Germinal center (tissue), 1 donor: ENCODE results near the gene TERT.
"Not testable (repeated sequence)": the region's sequence is repeated elsewhere in the genome, so short reads cannot be mapped to it uniquely, and the experiment has no call there.

Experiments used
- DNase-seq: peaks from one replicate; pipeline ENCODE4 v3.0.0; 2012; ENCODE audit warnings: mixed read lengths, low spot score

The TERT gene

GRCh38 chr5:1294835-1295649 is at the start of gene TERT:
Gene TERT (minus strand): TSS chr5:1295068. CDS start chr5:1294989, 79 bp downstream.
- DNase-seq: peak; percentile 86

DNA sequence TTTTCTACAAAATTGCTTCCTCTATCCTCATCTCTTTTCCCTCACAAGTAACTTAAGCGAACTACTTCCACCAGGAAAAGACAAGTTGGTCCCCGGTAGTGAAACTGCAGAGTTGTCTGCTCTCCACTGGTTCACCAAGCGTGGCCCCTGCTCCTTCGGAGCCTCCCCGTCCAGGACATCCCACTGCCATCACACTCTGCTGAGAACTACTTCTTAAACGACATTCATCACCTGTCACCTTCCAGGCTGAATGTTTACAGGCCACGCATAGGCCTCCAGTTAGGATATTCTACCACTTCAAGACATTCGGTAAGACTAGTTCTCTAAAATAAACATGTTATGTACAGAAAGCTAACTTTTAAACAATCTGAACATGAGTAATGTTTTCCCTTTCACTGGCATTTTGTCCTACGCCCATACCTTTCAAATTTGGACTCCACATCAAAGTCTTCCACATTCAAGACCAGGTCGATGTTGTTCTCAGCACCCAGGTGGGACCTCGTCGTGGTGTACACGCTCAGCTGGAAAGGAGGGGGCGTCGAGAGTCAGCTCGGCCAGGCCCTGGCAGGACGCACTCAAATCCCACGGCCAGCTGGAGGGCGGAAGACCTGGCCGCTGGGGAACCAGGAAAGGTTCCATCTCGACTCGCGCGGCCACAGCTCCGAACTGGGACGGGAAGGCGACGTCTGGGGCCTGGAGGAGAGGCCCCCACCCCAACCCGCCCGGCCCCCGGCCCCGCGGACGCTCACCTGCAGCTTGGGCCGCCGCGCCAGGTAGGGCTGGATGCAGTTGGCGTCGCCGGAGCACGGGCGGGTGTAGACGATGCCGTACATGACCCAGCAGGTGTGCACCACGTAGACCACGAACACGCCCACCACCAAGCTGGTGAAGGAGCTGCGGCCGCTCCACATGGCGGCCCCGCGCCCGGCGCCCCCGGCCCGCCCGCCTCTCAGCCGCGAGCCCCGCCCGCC is 49.3 kb upstream of the TERT start:
- no peak for DNase-seq

GRCh38 chr5:1343315-1343751 is 48.5 kb upstream of the TERT start:
- DNase-seq: no peak

- DNase-seq: not testable (repeated sequence)
Observed at GRCh38 chr5:1342711-1343110, 47.8 kb upstream of the TERT start.

DNA sequence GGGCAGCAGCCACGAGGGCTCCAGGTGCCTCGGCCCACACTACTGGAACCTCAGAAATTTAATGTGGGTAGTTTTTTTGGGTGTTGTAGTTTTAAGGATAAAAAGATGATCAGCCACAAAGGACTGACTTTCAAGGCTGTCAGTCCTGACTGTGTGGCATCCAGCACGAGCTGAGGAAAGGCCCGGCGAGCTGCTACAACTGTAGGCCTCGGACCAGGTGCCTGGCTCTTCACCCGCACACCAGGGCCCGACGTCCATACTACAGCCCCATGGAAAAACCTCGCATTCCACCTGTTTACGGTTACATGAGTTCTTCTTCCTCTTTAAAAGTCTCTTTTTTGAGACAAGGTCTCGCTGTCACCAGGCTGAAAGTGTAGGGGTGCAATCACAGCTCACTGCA is 47.4 kb upstream of the TERT start:
- DNase-seq: no peak

GRCh38 chr5:1341863-1342262 is 47.0 kb upstream of the TERT start:
- peak; percentile 62 for DNase-seq

DNA sequence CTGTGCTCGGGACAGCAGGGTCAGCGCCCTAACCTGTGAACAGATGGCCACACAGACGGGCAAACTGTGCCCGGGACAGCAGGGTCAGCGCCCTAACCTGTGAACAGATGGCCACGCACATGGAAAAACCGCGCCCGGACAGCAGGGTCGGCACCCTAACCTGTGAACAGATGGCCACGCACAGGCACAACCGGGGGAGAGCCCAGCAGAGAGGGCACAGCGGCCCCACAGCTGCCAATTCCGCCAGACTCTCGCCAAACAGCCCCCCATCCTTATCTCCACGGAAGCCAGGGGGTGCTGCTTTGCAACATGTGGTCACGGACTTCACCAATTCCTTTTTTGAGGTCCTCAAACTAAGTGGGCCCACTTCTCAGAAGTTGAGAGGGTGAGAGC is 44.9 kb upstream of the TERT start:
- DNase-seq: not testable (repeated sequence)

DNA sequence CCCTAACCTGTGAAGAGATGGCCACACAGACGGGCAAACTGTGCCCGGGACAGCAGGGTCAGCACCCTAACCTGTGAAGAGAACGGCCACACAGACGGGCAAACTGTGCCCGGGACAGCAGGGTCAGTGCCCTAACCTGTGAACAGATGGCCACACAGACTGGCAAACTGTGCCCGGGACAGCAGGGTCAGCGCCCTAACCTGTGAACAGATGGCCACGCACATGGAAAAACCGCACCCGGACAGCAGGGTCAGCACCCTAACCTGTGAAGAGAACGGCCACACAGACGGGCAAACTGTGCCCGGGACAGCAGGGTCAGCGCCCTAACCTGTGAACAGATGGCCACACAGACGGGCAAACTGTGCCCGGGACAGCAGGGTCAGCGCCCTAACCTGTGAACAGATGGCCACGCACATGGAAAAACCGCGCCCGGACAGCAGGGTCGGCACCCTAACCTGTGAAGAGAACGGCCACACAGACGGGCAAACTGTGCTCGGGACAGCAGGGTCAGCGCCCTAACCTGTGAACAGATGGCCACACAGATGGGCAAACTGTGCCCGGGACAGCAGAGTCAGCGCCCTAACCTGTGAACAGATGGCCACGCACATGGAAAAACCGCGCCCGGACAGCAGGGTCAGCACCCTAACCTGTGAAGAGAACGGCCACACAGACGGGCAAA is 44.4 kb upstream of the TERT start:
- DNase-seq: not testable (repeated sequence)

DNA sequence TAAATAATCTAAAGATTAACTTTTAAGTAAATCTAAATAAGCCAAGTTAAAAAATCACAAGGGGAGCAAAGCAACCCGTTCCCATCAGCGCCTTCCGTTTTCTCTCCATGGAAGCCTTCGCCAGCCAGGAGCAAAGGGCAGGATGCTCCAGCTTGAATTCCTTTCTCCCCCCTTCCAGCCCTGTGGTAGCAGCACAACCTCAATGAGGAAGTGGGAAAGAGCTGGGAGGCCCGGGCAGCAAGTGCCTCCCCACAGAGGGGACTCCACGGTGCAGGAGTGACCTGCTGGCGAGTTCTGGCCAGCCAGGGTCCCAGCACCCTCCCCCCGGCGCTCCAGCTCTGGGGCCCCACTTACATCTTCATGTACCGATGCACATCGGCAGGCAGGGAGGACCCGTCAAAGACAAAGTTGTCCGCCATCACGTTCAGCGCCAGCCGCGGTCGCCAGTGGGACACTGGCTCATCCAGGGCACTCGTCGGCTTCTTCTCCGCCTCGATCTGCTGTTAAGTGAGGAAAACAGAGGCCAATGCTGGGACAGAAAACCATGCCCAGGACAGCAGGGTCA is 43.7 kb upstream of the TERT start:
- DNase-seq: no peak

DNA sequence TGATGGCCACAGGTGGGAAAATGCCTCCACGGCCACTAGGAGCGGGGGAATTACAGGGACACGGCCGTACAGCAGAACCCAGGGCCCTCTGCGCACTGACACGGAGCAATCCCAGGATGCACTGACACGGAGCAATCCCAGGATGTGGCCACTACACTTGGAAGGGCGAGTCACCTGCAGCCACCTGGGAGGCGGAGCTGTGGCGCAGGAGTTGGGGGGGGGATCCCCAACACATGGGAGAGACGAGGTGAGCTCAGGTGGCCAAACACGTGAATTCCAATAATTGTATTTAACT is 43.3 kb upstream of the TERT start:
- no peak for DNase-seq

DNA sequence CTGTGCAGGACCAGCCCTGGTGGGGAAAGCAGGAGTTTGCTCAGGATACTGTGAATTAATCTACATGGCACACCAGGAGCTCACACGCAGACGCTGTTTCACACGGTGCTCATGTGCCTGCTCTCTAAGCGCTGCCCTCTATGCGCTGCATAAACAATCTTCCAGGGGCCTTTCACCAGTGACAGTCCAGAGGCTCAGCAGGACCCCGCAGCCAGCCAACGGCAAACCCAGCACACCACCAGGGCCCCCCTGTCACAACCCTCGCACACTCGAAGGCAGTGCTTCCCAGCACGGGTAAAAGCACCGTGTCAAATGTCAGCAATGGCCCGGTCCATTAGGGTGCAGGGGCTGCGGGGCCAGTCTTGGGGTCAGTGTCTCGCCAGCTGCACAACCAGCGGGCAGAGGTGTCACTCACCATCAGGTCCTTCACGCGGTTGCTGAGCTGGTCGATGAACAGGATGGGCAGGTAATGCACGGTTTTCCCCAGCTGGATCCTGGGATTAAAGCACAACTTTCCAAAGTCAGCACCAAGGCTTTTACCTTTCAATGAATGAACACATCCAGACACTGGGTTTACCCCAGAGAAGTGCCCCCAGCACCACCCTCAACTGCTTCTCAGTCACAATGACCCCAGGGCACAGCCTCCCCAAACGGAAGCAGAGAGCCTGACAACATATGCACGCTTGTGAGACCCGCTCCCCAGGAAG is 42.8 kb upstream of the TERT start:
- DNase-seq: no peak

GRCh38 chr5:1336749-1337488 is 42.1 kb upstream of the TERT start:
- no peak for DNase-seq

GRCh38 chr5:1336106-1336561 is 41.3 kb upstream of the TERT start:
- peak; percentile 62 for DNase-seq

DNA sequence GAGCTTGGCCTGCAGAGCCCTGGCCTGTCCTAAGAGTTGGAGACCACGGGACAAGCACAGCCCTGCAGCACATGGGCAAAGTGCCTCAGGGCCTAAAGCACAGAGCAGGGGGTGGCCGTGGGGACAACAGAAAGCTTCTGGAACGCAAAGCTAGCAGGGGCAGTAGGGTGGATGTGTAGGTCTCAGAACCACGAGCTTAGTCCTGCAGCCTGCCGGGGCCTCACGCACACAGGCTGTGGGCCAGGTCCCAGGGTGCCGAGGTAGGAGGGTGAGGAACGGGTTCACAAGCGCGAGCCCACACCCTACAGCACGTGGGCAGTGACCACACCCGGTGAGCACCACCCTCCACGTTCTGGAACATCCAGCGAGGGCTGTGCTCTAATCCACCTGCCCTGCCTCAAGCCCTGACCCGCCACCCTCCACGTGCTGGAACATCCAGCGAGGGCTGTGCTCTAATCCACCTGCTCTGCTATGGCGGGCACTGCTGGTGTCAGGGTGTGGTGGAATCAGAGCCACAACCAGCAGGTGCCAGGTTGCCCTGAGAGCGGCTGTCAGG is 40.8 kb upstream of the TERT start:
- no peak for DNase-seq

GRCh38 chr5:1334831-1335539 is 40.1 kb upstream of the TERT start:
- DNase-seq: no peak

DNA sequence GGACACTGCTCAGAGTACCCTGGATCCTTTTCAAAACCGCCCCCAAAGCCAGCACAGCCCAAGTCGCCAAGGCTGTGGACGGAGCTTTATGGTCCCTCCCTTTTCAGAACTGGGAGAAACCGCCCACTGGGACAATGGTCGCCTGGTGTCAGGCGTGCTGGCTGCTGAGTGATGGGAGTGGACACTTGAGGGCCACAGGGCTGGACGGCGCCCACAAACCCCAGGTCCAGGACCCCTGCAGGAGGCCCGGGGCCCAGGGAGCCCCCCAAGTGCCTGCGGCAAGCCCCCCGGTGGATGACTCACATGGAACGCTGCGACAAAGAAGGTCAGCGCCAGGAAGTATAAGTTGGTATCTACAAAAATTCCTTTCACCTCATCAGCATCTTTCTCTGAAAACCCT is 39.1 kb upstream of the TERT start:
- DNase-seq: no peak

DNA sequence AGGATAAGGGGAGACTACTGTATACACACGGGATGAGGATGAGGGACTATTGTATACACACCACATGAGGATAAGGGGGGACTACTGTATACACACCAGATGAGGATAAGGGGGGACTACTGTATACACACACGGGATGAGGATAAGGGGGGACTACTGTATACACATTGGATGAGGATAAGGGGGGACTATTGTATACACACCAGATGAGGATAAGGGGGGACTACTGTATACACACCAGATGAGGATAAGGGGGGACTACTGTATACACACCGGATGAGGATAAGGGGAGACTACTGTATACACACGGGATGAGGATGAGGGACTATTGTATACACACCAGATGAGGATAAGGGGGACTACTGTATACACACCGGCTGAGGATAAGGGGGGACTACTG is 38.4 kb upstream of the TERT start:
- not testable (repeated sequence) for DNase-seq

- DNase-seq: no peak
Observed at GRCh38 chr5:1332461-1333001, 37.7 kb upstream of the TERT start.

GRCh38 chr5:1331861-1332405 is 37.1 kb upstream of the TERT start:
- DNase-seq: no peak
